Activated T-helper 2 cell treated with anti-CD3 and anti-CD28 coated beads, Interferon-gamma antibody, Interleukin-2, Interleukin-4, amounts not matched to agents 10 μg/mL and 5 μg/mL and 100 μg/mL, durations not matched to agents 14 hours and 24 hours and 36 hours (primary cell): ENCODE data around the gene NDE1. TPM values are rescaled to one million over a fixed set of nuclear protein-coding genes. Genes with fewer than 3 reads are reported as not detected.

ENCODE experiments used
- DNase-seq: peaks from one replicate; pipeline ENCODE4 v3.0.0; 2021; ENCODE audit warnings: low spot score
- H3K27ac Mint-ChIP-seq: one replicate; pipeline ENCODE4 v1.8.0; 2021; ENCODE audit warnings: mixed read lengths
- H3K27me3 Mint-ChIP-seq: one replicate; pipeline ENCODE4 v1.8.0; 2021; ENCODE audit warnings: low read depth, mixed read lengths
- H3K36me3 Mint-ChIP-seq: one replicate; pipeline ENCODE4 v1.8.0; 2021; ENCODE audit warnings: low read depth, mixed read lengths
- H3K4me1 Mint-ChIP-seq: one replicate; pipeline ENCODE4 v1.8.0; 2021; ENCODE audit warnings: low read depth, mixed read lengths
- H3K4me3 Mint-ChIP-seq: one replicate; pipeline ENCODE4 v1.8.0; 2021; ENCODE audit warnings: low read depth, mild to moderate bottlenecking, moderate library complexity, mixed read lengths
- H3K9me3 Mint-ChIP-seq: one replicate; pipeline ENCODE4 v1.8.0; 2021; ENCODE audit warnings: mixed read lengths
- intact Hi-C: fragments of 100-400 bp; cut with micrococcal nuclease; formaldehyde crosslinking; loops from one replicate; pipeline ENCODE4 v1.15.1; 2023
- total RNA-seq: library from RNA; stranded (reverse); gene quantifications from 2 replicates; pipeline ENCODE4 v1.2.3, GENCODE V29; 2022

Gene NDE1
- total RNA-seq, 1 donor from 2014 or later: 97.7 TPM

DNA sequence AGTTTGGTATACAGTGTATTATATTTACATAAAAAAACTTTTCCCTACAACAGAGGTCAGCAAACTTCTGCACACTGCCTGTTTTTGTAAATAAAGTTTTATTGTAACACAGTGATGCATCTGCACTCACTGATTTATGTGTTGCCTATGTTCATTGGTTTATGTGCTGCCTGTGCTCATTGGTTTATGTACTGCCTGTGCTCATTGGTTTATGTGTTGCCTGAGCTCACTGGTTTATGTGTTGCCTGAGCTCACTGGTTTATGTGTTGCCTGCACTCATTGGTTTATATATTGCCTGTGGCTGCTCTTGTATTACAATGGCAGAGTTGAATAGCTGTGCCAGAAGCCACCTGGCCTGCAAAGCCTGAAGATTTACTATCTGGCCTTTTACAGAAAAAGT is 125.2 kb downstream of the NDE1 start:
- Mint-ChIP-seq H3K36me3 (no peaks in the 10 kb centered on the region), H3K27me3 (peaks cover 7% of the 10 kb centered on the region), H3K4me3 (no peak overlapping the region), H3K4me1 (no peaks in the 10 kb centered on the region), H3K27ac (no peak overlapping the region), H3K9me3 (no peaks in the 10 kb centered on the region)
- DNase-seq: no peak
- intact Hi-C loops: no loop called here

DNA sequence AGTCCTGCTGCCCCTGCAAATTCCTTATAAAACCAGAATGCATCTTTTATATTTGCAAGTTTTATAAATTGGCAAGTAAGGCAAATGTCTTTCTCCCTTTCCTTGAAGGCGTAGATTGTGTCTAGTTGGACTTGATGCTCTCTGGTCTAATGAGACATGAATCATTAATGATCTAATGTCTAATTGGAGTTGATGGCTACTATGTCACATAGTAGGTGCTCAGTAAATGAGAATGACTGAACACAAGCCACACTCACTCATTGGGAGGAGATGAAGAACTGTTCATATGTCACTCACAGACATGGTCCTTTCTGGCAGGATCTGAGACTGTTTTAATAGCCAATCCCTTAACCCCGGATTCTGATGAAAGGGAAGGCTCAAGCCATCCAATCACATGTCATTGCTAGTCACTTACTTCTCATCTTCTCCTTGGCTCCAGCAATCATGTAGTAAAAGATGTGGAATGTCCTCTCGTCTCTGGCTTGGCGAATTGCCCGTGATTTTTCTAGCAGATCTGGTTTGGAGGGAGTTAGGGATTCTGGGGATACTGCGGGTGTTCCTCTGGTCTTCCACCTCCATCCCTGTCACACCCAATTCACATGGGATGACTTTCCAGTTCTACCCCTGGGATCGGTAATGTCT is 125.7 kb downstream of the NDE1 start:
- H3K9me3 Mint-ChIP-seq: no peaks in the 10 kb centered on the region
- H3K27me3 Mint-ChIP-seq: peaks cover 4% of the 10 kb centered on the region
- H3K36me3 Mint-ChIP-seq: no peaks in the 10 kb centered on the region
- no peak for DNase-seq
- H3K4me1 Mint-ChIP-seq: no peaks in the 10 kb centered on the region
- intact Hi-C loops: no loop called here
- no peak overlapping the region for H3K4me3 Mint-ChIP-seq
- H3K27ac Mint-ChIP-seq: no peak overlapping the region

Other genes starting within 250 kb of the NDE1 start
- 10.6 and 12.8 TPM in 2 replicates for gene BMERB1, start 215.7 kb upstream of the NDE1 start, total RNA-seq
- 49.9 and 56.4 TPM in 2 replicates for gene MARF1, start 7.1 kb upstream of the NDE1 start, total RNA-seq
- not detected in 2 replicates for gene MYH11, start 206.8 kb downstream of the NDE1 start, total RNA-seq
- gene CEP20, start 238.4 kb downstream of the NDE1 start, total RNA-seq: 39.4 and 39.7 TPM in 2 replicates